Small intestine (tissue), 7 donors: ENCODE measurements around the gene MAP3K2. TPM values are rescaled to one million over a fixed set of nuclear protein-coding genes. Genes with fewer than 3 reads are reported as not detected.

Experiments used
- DNase-seq, 2 donors: peaks; one replicate each; pipeline versions ENCODE4 v3.0.0 to v3.0.0-alpha.2; 2013
- FAIRE-seq: peaks from 2 replicates; lab custom pipeline; 2012; peaks lifted over from hg19 to GRCh38; lab: Jason Lieb, UNC
- H3K27ac ChIP-seq, 3 donors: one replicate each; pipeline ENCODE4 v1.5.1; 2013; ENCODE audit warnings: low read length in 2 of 3, mild to moderate bottlenecking in 2 of 3, control low read depth in 1 of 3, inconsistent platforms in 1 of 3, low read depth in 1 of 3, moderate library complexity in 1 of 3
- H3K27me3 ChIP-seq, 3 donors: one replicate each; pipeline ENCODE4 v1.6.1; 2013; ENCODE audit warnings: low read length in 3 of 3, inconsistent platforms in 1 of 3; ENCODE audit not compliant: control insufficient read depth in 3 of 3, insufficient read depth in 3 of 3
- H3K36me3 ChIP-seq, 3 donors: one replicate each; pipeline ENCODE4 v1.6.1; 2013; ENCODE audit warnings: low read length in 3 of 3, inconsistent platforms in 1 of 3, low read depth in 1 of 3, mild to moderate bottlenecking in 1 of 3, moderate library complexity in 1 of 3; ENCODE audit not compliant: control insufficient read depth in 3 of 3, insufficient read depth in 2 of 3
- H3K4me1 ChIP-seq, 3 donors: one replicate each; pipeline ENCODE4 v1.6.1; 2013; ENCODE audit warnings: low read length in 2 of 3, inconsistent platforms in 1 of 3, low read depth in 1 of 3, mild to moderate bottlenecking in 1 of 3, moderate library complexity in 1 of 3; ENCODE audit not compliant: control insufficient read depth in 3 of 3, insufficient read depth in 2 of 3
- H3K4me3 ChIP-seq, 3 donors: one replicate each; pipeline ENCODE4 v1.5.1; 2013; ENCODE audit warnings: low read length in 3 of 3, control low read depth in 1 of 3, inconsistent platforms in 1 of 3, low read depth in 1 of 3, mild to moderate bottlenecking in 1 of 3, moderate library complexity in 1 of 3
- H3K9me3 ChIP-seq, 2 donors: one replicate each; pipeline ENCODE4 v1.6.1; 2013; ENCODE audit warnings: low read depth in 1 of 2, low read length in 1 of 2; ENCODE audit not compliant: control insufficient read depth in 2 of 2, insufficient read depth in 1 of 2
- WGBS, 3 donors: extraction: QIAGEN DNeasy Blood & Tissue Kit; methylation state at CpG; one replicate each; pipeline ENCODE4 v1.1.7; 2013; 5-methylcytosine and 5-hydroxymethylcytosine counted together
- polyA plus RNA-seq, 4 donors: library from polyadenylated mRNA; stranded (reverse) in 3 of 4; unstranded in 1 of 4; fragments of 200-250 nt in 3 of 4; fragments of 120-200 nt in 1 of 4; gene quantifications; one replicate each; pipeline versions ENCODE4 v1.2.1 to v1.2.3, GENCODE V29; 2013
- donor health status: healthy with polysubstance abuse.
- donor health status: control.
- donor health status: control.
- donor health status: Bipolar disorder and iron deficiency.
- donor health status: healthy.

Gene MAP3K2
- polyA plus RNA-seq, 4 donors: 6.7 to 29.0 (median 10.8) TPM

DNA sequence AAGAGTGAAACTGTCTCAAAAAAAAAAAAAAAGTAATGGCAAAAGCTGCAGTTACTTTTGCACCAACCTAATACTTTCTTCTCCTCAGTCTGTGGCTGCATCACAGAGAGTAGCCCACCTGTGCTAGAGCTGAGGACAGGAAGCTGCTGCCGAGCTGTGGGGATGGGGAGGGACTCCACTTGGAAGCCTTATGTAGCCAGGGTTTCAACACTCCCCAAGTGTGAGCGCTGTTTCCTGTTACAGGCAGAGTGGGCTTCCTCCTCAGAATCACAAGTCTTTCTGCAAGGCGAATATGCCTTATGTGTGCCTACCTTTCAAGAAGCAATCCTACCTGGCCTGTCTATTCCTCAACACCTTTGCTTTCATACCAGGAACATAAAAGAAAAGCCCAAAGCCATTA is 131.4 kb downstream of the MAP3K2 start:
- Histone ChIP-seq H3K27ac (no peak overlapping the region), H3K27me3 (no peaks in the 10 kb centered on the region), H3K36me3 (peaks cover 11 to 46% (median 20%) of the 10 kb centered on the region in 3 donors), H3K9me3 (no peaks in the 10 kb centered on the region), H3K4me3 (no peak overlapping the region), H3K4me1 (no peaks in the 10 kb centered on the region)
- FAIRE-seq: no peak
- 85 to 98% (median 90%) methylated on average over 3 of the region's 3 CpGs for WGBS, 3 donors
- DNase-seq: no peak

GRCh38 chr2:127255721-127256120 is 132.1 kb downstream of the MAP3K2 start:
- 97 to 98% (median 98%) methylated on average over 6 of the region's 6 CpGs for WGBS, 3 donors
- DNase-seq (no peak), FAIRE-seq (no peak)
- Histone ChIP-seq H3K9me3 (no peaks in the 10 kb centered on the region), H3K36me3 (peaks cover 11 to 42% (median 14%) of the 10 kb centered on the region in 3 donors), H3K27ac (no peak overlapping the region), H3K4me1 (no peaks in the 10 kb centered on the region), H3K4me3 (no peak overlapping the region), H3K27me3 (no peaks in the 10 kb centered on the region)

DNA sequence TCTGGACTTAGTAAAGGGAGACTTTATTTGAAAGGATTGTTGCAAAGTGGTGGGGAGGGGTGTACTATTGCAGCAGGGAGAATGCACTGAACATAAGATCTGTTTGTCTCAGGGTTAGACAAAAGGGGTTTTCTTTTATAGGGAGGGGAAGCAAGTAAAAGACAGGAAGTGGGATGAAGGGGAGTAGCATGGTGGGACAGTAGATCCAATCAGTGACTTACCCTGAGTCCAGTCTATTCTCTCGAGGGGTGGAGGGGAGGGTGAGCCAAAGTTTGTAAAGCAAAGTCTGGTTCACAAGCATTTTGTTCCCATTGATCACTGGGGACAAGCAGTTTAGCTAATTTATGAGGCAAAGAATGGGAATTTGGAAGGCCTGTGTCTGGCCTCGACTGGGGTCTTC is 132.6 kb downstream of the MAP3K2 start:
- 63 to 78% (median 69%) methylated on average over 2 of the region's 2 CpGs for WGBS, 3 donors
- FAIRE-seq (no peak), DNase-seq (no peak)
- H3K4me1 ChIP-seq: no peaks in the 10 kb centered on the region
- no peak overlapping the region for H3K4me3 ChIP-seq
- H3K9me3 ChIP-seq: no peaks in the 10 kb centered on the region
- H3K27me3 ChIP-seq: no peaks in the 10 kb centered on the region
- H3K27ac ChIP-seq: no peak overlapping the region
- peaks cover 11 to 40% (median 12%) of the 10 kb centered on the region in 3 donors for H3K36me3 ChIP-seq

GRCh38 chr2:127254386-127254981 is 133.3 kb downstream of the MAP3K2 start:
- Histone ChIP-seq H3K9me3 (no peaks in the 10 kb centered on the region), H3K36me3 (peaks cover 8 to 34% (median 10%) of the 10 kb centered on the region in 3 donors), H3K4me1 (no peaks in the 10 kb centered on the region), H3K4me3 (no peak overlapping the region), H3K27ac (no peak overlapping the region), H3K27me3 (no peaks in the 10 kb centered on the region)
- DNase-seq (no peak), FAIRE-seq (no peak)
- 67 to 75% (median 69%) methylated on average over 7 of the region's 7 CpGs for WGBS, 3 donors

Other genes starting within 250 kb of the MAP3K2 start
- 1 to 10 TPM in 1 of 4 donors, under 1 TPM in 1, not detected in 2; 0.24 to 1.2 TPM for gene CYP27C1, start 167.7 kb downstream of the MAP3K2 start, polyA plus RNA-seq
- 10 to 100 TPM; 13.8 to 38.9 (median 17.9) TPM for gene ERCC3, start 93.8 kb downstream of the MAP3K2 start, polyA plus RNA-seq
- gene PROC, start 30.5 kb upstream of the MAP3K2 start, polyA plus RNA-seq: 10 to 100 TPM in 1 of 4 donors, 1 to 10 TPM in 3; 1.0 to 26.3 (median 4.9) TPM
- gene IWS1, start 138.5 kb upstream of the MAP3K2 start, polyA plus RNA-seq: 10 to 100 TPM; 23.3 to 53.0 (median 47.8) TPM
- 100 to 1,000 TPM in 3 of 4 donors, 10 to 100 TPM in 1; 85.6 to 617 (median 462) TPM for gene MYO7B, start 147.7 kb upstream of the MAP3K2 start, polyA plus RNA-seq